DOHH2 (cell line): Measurements from ENCODE around the gene TGFBR3.

Experiments used
- H3F3A ChIP-seq: fragments of 200-600 bp; sonication (generic), shearing (Covaris generic); 2 replicates; pipeline ENCODE4 v1.6.0; 2016; ENCODE audit warnings: antibody characterized with exemption, mild to moderate bottlenecking; ENCODE audit not compliant: control insufficient read depth, insufficient read depth
- H3K27ac ChIP-seq: fragments of 200-600 bp; sonication (generic); 2 replicates; pipeline ENCODE4 v1.5.1; 2014; ENCODE audit warnings: low read depth, mild to moderate bottlenecking, low read length, moderate library complexity
- H3K27me3 ChIP-seq: fragments of 200-600 bp; sonication (generic); 2 replicates; pipeline ENCODE4 v1.6.1; 2014; ENCODE audit warnings: mild to moderate bottlenecking, low read length, mixed read lengths; ENCODE audit not compliant: control insufficient read depth
- H3K36me3 ChIP-seq: fragments of 200-600 bp; sonication (generic); 2 replicates; pipeline ENCODE4 v1.6.1; 2014; ENCODE audit warnings: mild to moderate bottlenecking, low read length, moderate library complexity, mixed read lengths; ENCODE audit not compliant: control insufficient read depth
- H3K4me1 ChIP-seq: fragments of 200-600 bp; sonication (generic); 2 replicates; pipeline ENCODE4 v1.6.1; 2014; ENCODE audit warnings: mild to moderate bottlenecking, low read length, mixed read lengths; ENCODE audit not compliant: control insufficient read depth
- H3K4me2 ChIP-seq: fragments of 200-600 bp; sonication (generic); 2 replicates; pipeline ENCODE4 v1.6.0; 2014; ENCODE audit warnings: mild to moderate bottlenecking, low read length, moderate library complexity
- H3K4me3 ChIP-seq: fragments of 200-600 bp; sonication (generic); 2 replicates; pipeline ENCODE4 v1.5.1; 2014; ENCODE audit warnings: mild to moderate bottlenecking, low read length, mixed read lengths
- H3K79me2 ChIP-seq: fragments of 200-600 bp; sonication (generic); 2 replicates; pipeline ENCODE4 v1.6.1; 2014; ENCODE audit warnings: mild to moderate bottlenecking, low read length, mixed read lengths; ENCODE audit not compliant: control insufficient read depth
- H3K9me2 ChIP-seq: fragments of 200-600 bp; sonication (generic); replicated peaks from 2 replicates; pipeline ENCODE4 v1.6.1; 2014; ENCODE audit warnings: mild to moderate bottlenecking, low read length, mixed read lengths; ENCODE audit not compliant: control insufficient read depth
- H3K9me3 ChIP-seq: fragments of 200-600 bp; sonication (generic); 2 replicates; pipeline ENCODE4 v1.6.1; 2014; ENCODE audit warnings: antibody characterized with exemption, low read length, mixed read lengths; ENCODE audit not compliant: control insufficient read depth, insufficient read depth
- H4K20me1 ChIP-seq: fragments of 200-600 bp; sonication (generic); 2 replicates; pipeline ENCODE4 v1.6.0; 2014; ENCODE audit warnings: low read depth, mild to moderate bottlenecking, antibody characterized with exemption, low read length, moderate library complexity; ENCODE audit not compliant: control insufficient read depth, insufficient read depth
- CTCF ChIP-seq: fragments of 200-600 bp; sonication (generic); IDR thresholded peaks from one replicate; pipeline ENCODE4 v1.5.1; 2014; ENCODE audit warnings: antibody characterized with exemption, mild to moderate bottlenecking, low read depth, low read length; ENCODE audit not compliant: poor library complexity, severe bottlenecking
- EZH2phosphoT487 ChIP-seq: fragments of 200-600 bp; sonication (generic); IDR thresholded peaks from 2 replicates; pipeline ENCODE4 v1.6.1; 2017; ENCODE audit warnings: borderline replicate concordance, mild to moderate bottlenecking, antibody characterized with exemption, low read length, moderate library complexity, mixed read lengths

TGFBR3 gene

DNA sequence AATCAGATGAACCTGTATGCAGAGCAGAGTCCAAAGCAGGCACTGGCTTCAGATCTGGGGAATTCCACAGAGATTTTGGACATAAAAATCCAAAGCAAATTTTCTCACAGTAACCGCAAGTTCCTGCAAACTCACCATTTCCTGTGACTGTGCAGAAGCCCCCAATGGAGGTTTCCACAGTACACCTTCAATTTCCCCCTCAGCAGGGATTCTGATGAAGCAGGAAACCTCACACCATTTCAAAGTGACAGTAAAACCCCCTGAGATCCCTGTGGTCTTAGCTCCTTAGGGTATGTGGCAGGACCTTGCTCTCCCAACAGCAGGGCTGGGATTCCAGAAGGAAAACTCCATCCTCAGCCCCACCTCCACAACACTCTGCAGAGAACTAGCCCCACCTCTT lies 6.0 kb upstream of the TGFBR3 start:
- no peaks in the 10 kb centered on the region for H3K9me3 ChIP-seq
- H3K4me2 ChIP-seq: no peak overlapping the region
- H3K4me1 ChIP-seq: no peaks in the 10 kb centered on the region
- no peaks in the 10 kb centered on the region for H3K79me2 ChIP-seq
- no peaks in the 10 kb centered on the region for H3K36me3 ChIP-seq
- H3K27ac ChIP-seq: no peak overlapping the region
- no peaks in the 10 kb centered on the region for H4K20me1 ChIP-seq
- no peaks in the 10 kb centered on the region for H3K27me3 ChIP-seq
- H3K9me2 ChIP-seq: no peaks in the 10 kb centered on the region
- H3F3A ChIP-seq: no peaks in the 10 kb centered on the region
- no peak overlapping the region for H3K4me3 ChIP-seq
- TF ChIP-seq CTCF (no peak), EZH2phosphoT487 (no peak)

DNA sequence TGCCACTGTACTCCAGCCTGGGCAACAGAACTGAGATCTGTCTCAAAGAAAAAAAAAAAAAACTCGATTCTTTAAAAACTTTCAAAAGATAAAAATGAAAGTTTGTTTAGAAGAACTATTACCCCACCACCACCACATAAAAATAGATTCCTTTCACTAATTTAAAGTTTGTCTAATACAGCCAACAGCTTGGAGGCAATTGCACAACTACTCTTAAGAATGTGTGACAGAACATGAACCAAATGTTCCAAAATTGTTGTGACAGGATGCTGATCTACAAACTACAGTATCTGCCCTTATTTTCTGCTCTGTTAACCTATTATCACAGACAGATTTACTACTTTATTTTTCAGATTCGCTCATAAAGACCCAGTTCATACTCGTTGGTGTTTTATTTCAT lies 5.5 kb upstream of the TGFBR3 start:
- no peaks in the 10 kb centered on the region for H3K4me1 ChIP-seq
- H3K4me2 ChIP-seq: no peak overlapping the region

GRCh38 chr1:91889717-91890459 lies 3.9 kb upstream of the TGFBR3 start:
- Histone ChIP-seq H3K9me3 (no peaks in the 10 kb centered on the region), H3K9me2 (no peaks in the 10 kb centered on the region), H4K20me1 (no peaks in the 10 kb centered on the region), H3K36me3 (no peaks in the 10 kb centered on the region), H3K4me1 (no peaks in the 10 kb centered on the region), H3K4me2 (no peak overlapping the region), H3K4me3 (no peak overlapping the region), H3K27me3 (peaks cover 18% of the 10 kb centered on the region), H3F3A (no peaks in the 10 kb centered on the region), H3K79me2 (no peaks in the 10 kb centered on the region), H3K27ac (no peak overlapping the region)
- no peak for TF ChIP-seq CTCF
- TF ChIP-seq EZH2phosphoT487: no peak

More for the DNA sequence above, 5.5 kb upstream of the TGFBR3 start:
- Histone ChIP-seq H3K4me3 (no peak overlapping the region), H4K20me1 (no peaks in the 10 kb centered on the region), H3F3A (no peaks in the 10 kb centered on the region), H3K27me3 (peaks cover 2% of the 10 kb centered on the region), H3K79me2 (no peaks in the 10 kb centered on the region), H3K9me3 (no peaks in the 10 kb centered on the region), H3K27ac (no peak overlapping the region), H3K36me3 (no peaks in the 10 kb centered on the region), H3K9me2 (no peaks in the 10 kb centered on the region)
- no peak for TF ChIP-seq EZH2phosphoT487
- TF ChIP-seq CTCF: no peak
